Measurements from ENCODE around the gene ZBTB16.

The ZBTB16 gene

GRCh38 chr11:114233755-114234154 is 174.2 kb downstream of the ZBTB16 start:
- Histone ChIP-seq H3K4me1 (ENCODE audit: insufficient read depth, low read length) (peaks cover 22% of the 10 kb centered on the region), H3K4me3 (ENCODE audit: low read depth in 1 of 2, low read length in 2 of 2) (no peak overlapping the region), H3K27ac (ENCODE audit: low read depth, low read length) (no peak overlapping the region), H3K36me3 (ENCODE audit: insufficient read depth, low read length) (no peaks in the 10 kb centered on the region), H3K9me3 (ENCODE audit: low read length) (no peaks in the 10 kb centered on the region), H3K9ac (ENCODE audit: low read length) (no peak overlapping the region), H3K27me3 (ENCODE audit: control insufficient read depth in 1 of 2, insufficient read depth in 2 of 2, low read length in 2 of 2) (no peaks in the 10 kb centered on the region)

DNA sequence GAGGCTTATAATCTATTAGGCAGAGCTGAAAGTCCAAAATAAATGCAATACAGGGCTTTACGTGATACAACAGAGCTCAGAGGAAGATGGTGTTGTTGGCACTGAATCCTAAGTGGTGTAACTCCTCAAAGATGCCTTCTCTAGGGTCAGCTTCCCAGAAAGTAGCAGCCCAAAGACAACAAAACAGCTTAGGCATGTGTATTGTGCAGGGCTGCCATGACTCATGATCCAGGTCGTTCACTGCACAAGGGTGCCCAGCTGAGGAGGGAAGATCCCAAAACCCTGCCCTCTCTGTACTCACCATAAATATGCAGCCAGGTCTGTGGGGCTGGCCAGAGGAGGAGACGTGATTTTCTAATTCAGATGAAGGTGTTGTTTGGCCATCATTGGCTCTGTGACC is 177.3 kb downstream of the ZBTB16 start:
- no peaks in the 10 kb centered on the region for H3K27me3 ChIP-seq (ENCODE audit: control insufficient read depth in 1 of 2, insufficient read depth in 2 of 2, low read length in 2 of 2)
- peaks cover 9% of the 10 kb centered on the region for H3K4me1 ChIP-seq (ENCODE audit: insufficient read depth, low read length)
- no peak overlapping the region for H3K27ac ChIP-seq (ENCODE audit: low read depth, low read length)
- no peak overlapping the region for H3K9ac ChIP-seq (ENCODE audit: low read length)
- H3K36me3 ChIP-seq (ENCODE audit: insufficient read depth, low read length), result no peaks in the 10 kb centered on the region
- H3K9me3 ChIP-seq (ENCODE audit: low read length), result no peaks in the 10 kb centered on the region
- no peak overlapping the region for H3K4me3 ChIP-seq (ENCODE audit: low read depth in 1 of 2, low read length in 2 of 2)

DNA sequence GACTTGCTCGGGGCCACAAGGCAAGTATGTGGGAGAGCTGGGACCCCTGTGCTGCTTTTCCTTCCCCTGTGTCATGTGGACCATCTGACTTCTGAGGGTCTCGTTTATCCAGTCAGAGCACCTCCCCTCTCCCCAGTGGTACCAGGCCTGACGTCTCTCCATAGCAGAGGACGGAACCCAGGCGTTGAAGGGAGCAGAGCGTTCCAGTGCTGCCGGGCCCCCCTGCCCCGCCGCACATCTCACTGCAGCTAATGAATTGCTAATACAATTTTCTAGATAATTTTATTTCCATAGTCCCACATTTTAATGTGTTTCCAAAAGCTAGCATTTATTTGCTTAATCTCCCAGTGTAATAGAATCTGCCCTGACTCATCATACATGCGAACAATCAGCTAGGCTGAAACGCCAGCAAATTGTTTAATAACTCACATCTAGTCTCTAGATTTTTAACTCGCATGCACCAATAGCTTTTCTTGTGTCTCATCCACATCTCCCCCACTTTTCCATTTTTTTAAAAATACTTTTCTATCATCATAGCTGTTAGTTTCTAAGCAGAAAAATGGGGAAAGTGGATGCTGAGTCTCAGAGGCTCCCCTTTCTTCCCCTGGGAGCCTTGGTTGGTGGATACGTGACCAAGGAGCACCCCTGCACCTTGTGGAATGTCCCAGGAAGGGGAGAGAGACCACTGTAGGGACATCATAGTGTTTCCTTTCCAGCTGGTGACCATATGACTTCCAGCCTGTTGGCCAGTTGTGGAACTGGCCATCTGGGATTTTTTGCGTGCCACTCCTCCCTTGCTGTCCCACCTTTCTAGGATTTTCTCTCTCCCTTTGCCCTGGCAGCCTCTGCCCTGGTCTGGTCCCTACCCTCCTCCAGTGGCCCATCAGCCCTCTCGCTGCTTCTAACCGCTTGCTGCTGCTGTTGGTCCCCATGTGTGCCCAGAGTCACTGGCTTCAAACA is 178.1 kb downstream of the ZBTB16 start:
- Histone ChIP-seq H3K27me3 (ENCODE audit: control insufficient read depth in 1 of 2, insufficient read depth in 2 of 2, low read length in 2 of 2) (no peaks in the 10 kb centered on the region), H3K36me3 (ENCODE audit: insufficient read depth, low read length) (peaks cover 6% of the 10 kb centered on the region), H3K9me3 (ENCODE audit: low read length) (no peaks in the 10 kb centered on the region), H3K4me3 (ENCODE audit: low read depth in 1 of 2, low read length in 2 of 2) (no peak overlapping the region), H3K4me1 (ENCODE audit: insufficient read depth, low read length) (peaks cover 9% of the 10 kb centered on the region), H3K9ac (ENCODE audit: low read length) (no peak overlapping the region), H3K27ac (ENCODE audit: low read depth, low read length) (no peak overlapping the region)

- Histone ChIP-seq H3K27ac (ENCODE audit: low read depth, low read length) (no peak overlapping the region), H3K9me3 (ENCODE audit: low read length) (no peaks in the 10 kb centered on the region), H3K27me3 (ENCODE audit: control insufficient read depth in 1 of 2, insufficient read depth in 2 of 2, low read length in 2 of 2) (no peaks in the 10 kb centered on the region), H3K4me3 (ENCODE audit: low read depth in 1 of 2, low read length in 2 of 2) (no peak overlapping the region), H3K36me3 (ENCODE audit: insufficient read depth, low read length) (peaks cover 17% of the 10 kb centered on the region), H3K4me1 (ENCODE audit: insufficient read depth, low read length) (peaks cover 14% of the 10 kb centered on the region), H3K9ac (ENCODE audit: low read length) (no peak overlapping the region)
Observed at GRCh38 chr11:114239753-114240161, 180.2 kb downstream of the ZBTB16 start.

GRCh38 chr11:114242032-114242431 is 182.5 kb downstream of the ZBTB16 start:
- Histone ChIP-seq H3K4me3 (ENCODE audit: low read depth in 1 of 2, low read length in 2 of 2) (no peak overlapping the region), H3K4me1 (ENCODE audit: insufficient read depth, low read length) (peaks cover 14% of the 10 kb centered on the region), H3K27ac (ENCODE audit: low read depth, low read length) (no peak overlapping the region), H3K9ac (ENCODE audit: low read length) (no peak overlapping the region), H3K36me3 (ENCODE audit: insufficient read depth, low read length) (peaks cover 34% of the 10 kb centered on the region), H3K27me3 (ENCODE audit: control insufficient read depth in 1 of 2, insufficient read depth in 2 of 2, low read length in 2 of 2) (no peaks in the 10 kb centered on the region), H3K9me3 (ENCODE audit: low read length) (no peaks in the 10 kb centered on the region)

DNA sequence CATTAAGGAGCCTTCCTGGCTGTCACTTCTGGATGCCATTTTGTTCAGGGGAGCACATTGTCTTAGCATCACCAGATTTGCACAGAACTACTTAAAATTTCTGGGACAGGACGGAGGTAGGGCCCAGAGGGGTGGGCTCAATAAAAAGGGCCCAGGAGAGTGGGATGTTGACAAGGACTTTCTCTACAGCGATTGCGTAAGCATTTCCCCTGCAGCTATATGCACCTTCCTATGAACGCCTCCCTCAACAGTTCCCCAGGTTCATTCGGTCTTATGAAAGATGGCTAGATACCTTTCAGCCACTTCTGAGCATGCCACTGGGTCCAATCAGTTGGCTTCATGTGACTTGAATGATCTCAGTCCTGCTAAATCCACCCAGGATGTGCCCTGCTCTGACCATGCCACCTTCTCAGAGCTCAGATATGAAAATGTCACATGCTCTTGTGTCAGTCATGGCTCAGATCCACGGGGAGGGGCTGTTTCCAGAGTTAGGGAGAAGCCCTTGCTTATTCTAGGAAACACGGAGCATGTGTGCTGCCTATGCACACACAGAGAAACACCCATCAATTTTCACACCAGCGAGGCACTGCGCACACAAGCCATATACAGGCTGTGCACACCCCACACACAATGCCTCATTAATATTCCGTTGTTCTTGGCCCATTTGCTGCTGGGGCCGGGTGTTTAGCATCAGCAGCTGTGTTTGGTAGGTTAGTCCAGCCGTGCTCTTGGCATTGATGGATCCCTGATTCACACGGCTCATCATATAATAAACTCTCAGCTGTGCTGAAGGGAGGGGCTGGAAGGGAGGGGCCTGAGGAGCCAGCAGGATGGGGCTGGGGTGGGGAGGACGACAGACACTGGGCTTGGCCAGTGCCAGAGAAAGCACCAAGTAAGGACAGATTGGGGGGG is 184.2 kb downstream of the ZBTB16 start:
- H3K4me1 ChIP-seq (ENCODE audit: insufficient read depth, low read length), result peaks cover 14% of the 10 kb centered on the region
- H3K27me3 ChIP-seq (ENCODE audit: control insufficient read depth in 1 of 2, insufficient read depth in 2 of 2, low read length in 2 of 2), result no peaks in the 10 kb centered on the region
- no peak overlapping the region for H3K4me3 ChIP-seq (ENCODE audit: low read depth in 1 of 2, low read length in 2 of 2)
- H3K27ac ChIP-seq (ENCODE audit: low read depth, low read length), result no peak overlapping the region
- H3K36me3 ChIP-seq (ENCODE audit: insufficient read depth, low read length), result peaks cover 49% of the 10 kb centered on the region
- no peak overlapping the region for H3K9ac ChIP-seq (ENCODE audit: low read length)
- H3K9me3 ChIP-seq (ENCODE audit: low read length), result no peaks in the 10 kb centered on the region

DNA sequence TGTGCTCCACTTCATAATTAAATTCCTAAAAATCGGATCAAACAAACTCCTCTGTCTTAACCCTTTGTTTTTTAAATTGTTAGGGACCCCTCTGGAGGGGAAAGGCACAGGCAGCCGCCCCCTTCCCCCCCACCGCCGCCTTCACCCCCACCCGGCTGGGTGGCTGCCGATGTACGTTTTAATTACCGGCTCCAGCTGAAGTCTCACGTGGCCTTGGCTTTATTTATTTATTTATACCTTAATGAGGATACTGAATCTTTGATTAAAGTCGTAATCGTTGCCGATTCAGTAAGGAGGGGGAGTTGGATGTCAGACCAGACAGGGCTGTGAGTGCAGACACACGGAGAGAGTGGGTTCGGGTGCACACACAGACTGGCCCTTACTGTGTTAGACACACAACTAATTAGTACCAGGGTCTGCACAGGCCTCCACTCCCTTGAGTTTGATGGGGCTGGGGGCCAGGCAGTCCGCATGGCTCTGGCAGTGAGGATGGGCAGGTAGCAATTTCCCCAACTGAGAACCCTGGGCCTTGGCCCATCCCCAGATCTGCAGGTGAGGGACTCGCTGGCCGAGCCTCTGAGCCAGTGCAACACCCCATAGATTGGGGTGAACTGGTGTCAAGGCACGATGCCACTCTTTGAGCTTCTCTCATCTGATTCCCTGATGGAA is 185.3 kb downstream of the ZBTB16 start:
- Histone ChIP-seq H3K4me1 (ENCODE audit: insufficient read depth, low read length) (peaks cover 14% of the 10 kb centered on the region), H3K4me3 (ENCODE audit: low read depth in 1 of 2, low read length in 2 of 2) (no peak overlapping the region), H3K9me3 (ENCODE audit: low read length) (no peaks in the 10 kb centered on the region), H3K27ac (ENCODE audit: low read depth, low read length) (no peak overlapping the region), H3K36me3 (ENCODE audit: insufficient read depth, low read length) (peaks cover 50% of the 10 kb centered on the region), H3K27me3 (ENCODE audit: control insufficient read depth in 1 of 2, insufficient read depth in 2 of 2, low read length in 2 of 2) (no peaks in the 10 kb centered on the region), H3K9ac (ENCODE audit: low read length) (no peak overlapping the region)

DNA sequence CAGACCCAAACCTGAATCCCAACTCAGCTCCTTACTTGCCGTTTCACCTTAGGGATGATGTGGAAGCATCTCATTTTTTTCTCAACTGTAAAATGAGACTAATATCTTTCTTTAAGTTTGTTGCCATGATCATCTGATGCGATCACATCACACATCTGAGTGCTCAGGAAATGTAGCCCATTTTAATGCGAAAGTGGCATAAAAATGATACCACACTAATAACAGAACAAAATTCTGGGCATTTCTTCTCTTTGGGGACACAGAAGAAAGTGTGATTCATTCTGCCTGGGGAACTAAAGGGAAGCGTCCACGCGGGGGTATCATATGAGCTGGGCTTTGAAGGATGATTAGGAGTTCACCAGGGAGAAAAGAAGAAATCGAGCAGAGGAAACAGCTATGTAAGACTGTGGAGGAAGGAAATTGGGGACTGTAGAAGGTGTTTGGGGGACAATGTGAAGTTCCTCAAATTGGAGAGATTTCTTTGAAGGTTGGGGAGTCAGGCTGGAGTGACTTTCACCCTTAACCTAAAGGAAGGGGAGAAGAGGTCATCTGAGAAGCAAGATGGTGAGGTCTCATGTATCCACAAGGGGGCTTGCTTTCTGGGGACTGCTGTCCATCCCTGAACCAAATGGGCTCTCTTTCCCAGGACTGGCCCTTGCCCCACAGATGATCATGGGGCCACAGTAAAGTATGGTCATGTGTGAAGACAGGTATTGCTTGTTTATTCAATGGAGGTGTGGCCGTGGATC is 187.0 kb downstream of the ZBTB16 start:
- Histone ChIP-seq H3K36me3 (ENCODE audit: insufficient read depth, low read length) (peaks cover 64% of the 10 kb centered on the region), H3K9me3 (ENCODE audit: low read length) (no peaks in the 10 kb centered on the region), H3K27ac (ENCODE audit: low read depth, low read length) (no peak overlapping the region), H3K9ac (ENCODE audit: low read length) (no peak overlapping the region), H3K27me3 (ENCODE audit: control insufficient read depth in 1 of 2, insufficient read depth in 2 of 2, low read length in 2 of 2) (no peaks in the 10 kb centered on the region), H3K4me3 (ENCODE audit: low read depth in 1 of 2, low read length in 2 of 2) (no peak overlapping the region), H3K4me1 (ENCODE audit: insufficient read depth, low read length) (peaks cover 14% of the 10 kb centered on the region)

- H3K27ac ChIP-seq (ENCODE audit: low read depth, low read length), result no peak overlapping the region
Observed at GRCh38 chr11:114247070-114247789, 187.7 kb downstream of the ZBTB16 start.

DNA sequence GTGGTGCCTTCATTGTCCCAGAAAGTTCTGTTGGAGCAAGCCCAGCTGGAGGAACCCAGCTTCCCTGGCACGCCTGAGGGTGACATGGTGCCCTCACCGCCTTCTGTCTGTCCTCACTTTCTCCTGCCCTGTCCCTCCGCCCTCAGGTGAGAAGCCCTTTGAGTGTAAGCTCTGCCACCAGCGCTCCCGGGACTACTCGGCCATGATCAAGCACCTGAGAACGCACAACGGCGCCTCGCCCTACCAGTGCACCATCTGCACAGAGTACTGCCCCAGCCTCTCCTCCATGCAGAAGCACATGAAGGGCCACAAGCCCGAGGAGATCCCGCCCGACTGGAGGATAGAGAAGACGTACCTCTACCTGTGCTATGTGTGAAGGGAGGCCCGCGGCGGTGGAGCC is 190.7 kb downstream of the ZBTB16 start:
- H3K9me3 ChIP-seq (ENCODE audit: low read length), result no peaks in the 10 kb centered on the region
- H3K4me3 ChIP-seq (ENCODE audit: low read depth in 1 of 2, low read length in 2 of 2), result no peak overlapping the region
- H3K9ac ChIP-seq (ENCODE audit: low read length), result no peak overlapping the region
- H3K27ac ChIP-seq (ENCODE audit: low read depth, low read length), result no peak overlapping the region
- H3K27me3 ChIP-seq (ENCODE audit: control insufficient read depth in 1 of 2, insufficient read depth in 2 of 2, low read length in 2 of 2), result no peaks in the 10 kb centered on the region
- no peaks in the 10 kb centered on the region for H3K4me1 ChIP-seq (ENCODE audit: insufficient read depth, low read length)
- H3K36me3 ChIP-seq (ENCODE audit: insufficient read depth, low read length), result peaks cover 59% of the 10 kb centered on the region

More at GRCh38 chr11:114247070-114247789, 187.7 kb downstream of the ZBTB16 start:
- no peaks in the 10 kb centered on the region for H3K9me3 ChIP-seq (ENCODE audit: low read length)
- peaks cover 66% of the 10 kb centered on the region for H3K36me3 ChIP-seq (ENCODE audit: insufficient read depth, low read length)
- peaks cover 14% of the 10 kb centered on the region for H3K4me1 ChIP-seq (ENCODE audit: insufficient read depth, low read length)
- no peak overlapping the region for H3K4me3 ChIP-seq (ENCODE audit: low read depth in 1 of 2, low read length in 2 of 2)
- no peaks in the 10 kb centered on the region for H3K27me3 ChIP-seq (ENCODE audit: control insufficient read depth in 1 of 2, insufficient read depth in 2 of 2, low read length in 2 of 2)
- H3K9ac ChIP-seq (ENCODE audit: low read length), result no peak overlapping the region
